ENCODE measurements around the gene ATP10A.

The ATP10A gene

DNA sequence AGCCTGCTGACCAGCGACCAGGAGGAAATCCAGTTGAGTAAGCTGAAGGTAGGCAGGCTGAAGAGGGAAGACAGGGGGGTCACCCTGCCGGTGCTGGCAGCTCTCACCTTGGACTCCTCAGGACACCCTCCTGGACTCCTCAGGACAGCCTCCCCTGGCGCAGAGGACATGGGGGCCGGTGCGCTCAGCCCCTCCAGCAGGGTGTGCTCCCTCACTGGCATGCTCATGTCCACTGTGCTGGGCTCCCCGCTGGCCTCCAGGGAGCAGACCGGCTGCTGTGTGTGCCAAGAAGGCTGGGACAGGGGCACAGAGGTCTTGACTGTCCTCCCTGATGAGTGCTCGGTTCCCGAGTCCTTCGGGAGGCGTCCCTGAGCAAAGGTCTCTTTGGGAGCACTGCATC is 183.6 kb downstream of the ATP10A start:
- no peak for DNase-seq (ENCODE audit: low read depth)

DNA sequence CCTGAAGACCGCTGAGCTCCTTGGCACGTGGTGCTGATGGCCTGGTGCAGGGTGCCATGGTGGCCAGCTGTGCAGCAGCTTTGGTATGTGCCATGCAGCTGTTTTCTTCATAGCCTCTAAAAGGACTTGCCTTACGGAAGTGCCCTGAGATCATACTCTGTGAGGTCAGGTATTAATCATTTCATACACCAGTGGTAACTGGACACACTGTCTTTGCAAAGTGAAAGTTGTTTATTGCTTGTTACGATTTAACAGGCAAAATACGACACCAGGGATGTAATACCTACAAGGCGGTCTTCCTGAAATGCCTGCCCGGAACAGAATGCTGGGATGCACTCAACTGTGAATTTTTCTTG is 184.6 kb downstream of the ATP10A start:
- DNase-seq (ENCODE audit: low read depth) = no peak

GRCh38 chr15:25677719-25678499 is 185.2 kb downstream of the ATP10A start:
- DNase-seq (ENCODE audit: low read depth) = no peak

DNA sequence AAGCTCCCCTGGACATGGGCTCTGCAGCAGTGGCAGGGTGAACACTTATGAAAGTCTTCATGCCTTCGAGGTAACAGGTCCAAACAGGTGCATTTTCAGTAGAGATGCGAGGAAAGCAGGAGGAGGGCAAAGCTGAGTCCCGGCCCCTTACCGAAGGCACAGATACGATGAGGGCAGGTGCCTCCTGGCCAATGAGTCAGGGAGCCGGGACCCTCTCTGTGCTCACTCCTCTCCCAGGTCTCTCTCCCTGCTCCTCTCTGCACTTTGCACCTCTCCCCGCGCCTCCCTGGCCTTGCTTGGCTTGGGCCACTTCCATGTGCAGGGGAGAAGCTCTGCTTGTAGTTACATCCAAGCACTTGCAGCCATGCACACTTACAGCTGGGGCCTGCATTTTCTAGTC is 187.1 kb downstream of the ATP10A start:
- DNase-seq (ENCODE audit: low read depth) = no peak

- no peak for DNase-seq (ENCODE audit: low read depth)
Measured at GRCh38 chr15:25675396-25675795, 187.7 kb downstream of the ATP10A start.

- DNase-seq (ENCODE audit: low read depth) = no peak
Measured at GRCh38 chr15:25674913-25675312, 188.2 kb downstream of the ATP10A start.

DNA sequence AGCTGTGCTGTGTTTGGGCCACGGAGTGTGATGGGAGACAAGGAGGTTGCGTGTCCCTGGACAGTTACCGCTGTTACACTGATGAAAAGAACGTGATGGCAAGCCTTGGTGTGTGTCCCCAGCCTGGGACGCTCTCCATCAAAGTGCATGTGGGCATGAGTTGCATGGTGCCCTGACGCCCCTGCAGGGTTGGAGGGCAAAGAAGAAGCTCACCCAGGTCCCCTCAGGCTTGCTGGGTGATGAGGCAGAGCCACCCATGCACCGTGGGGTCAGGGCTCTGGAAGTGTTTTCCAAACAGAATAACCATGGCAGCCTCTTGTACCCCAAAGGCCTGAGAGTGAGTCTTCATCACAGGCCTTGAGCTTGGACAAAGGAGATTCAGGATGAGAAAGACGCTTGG is 189.2 kb downstream of the ATP10A start:
- DNase-seq (ENCODE audit: low read depth) = no peak

GRCh38 chr15:25673351-25673750 is 189.8 kb downstream of the ATP10A start:
- DNase-seq (ENCODE audit: low read depth) = no peak

- DNase-seq (ENCODE audit: low read depth) = no peak
Measured at GRCh38 chr15:25671132-25671531, 192.0 kb downstream of the ATP10A start.

- DNase-seq (ENCODE audit: low read depth) = no peak
Measured at GRCh38 chr15:25670621-25671020, 192.5 kb downstream of the ATP10A start.

DNA sequence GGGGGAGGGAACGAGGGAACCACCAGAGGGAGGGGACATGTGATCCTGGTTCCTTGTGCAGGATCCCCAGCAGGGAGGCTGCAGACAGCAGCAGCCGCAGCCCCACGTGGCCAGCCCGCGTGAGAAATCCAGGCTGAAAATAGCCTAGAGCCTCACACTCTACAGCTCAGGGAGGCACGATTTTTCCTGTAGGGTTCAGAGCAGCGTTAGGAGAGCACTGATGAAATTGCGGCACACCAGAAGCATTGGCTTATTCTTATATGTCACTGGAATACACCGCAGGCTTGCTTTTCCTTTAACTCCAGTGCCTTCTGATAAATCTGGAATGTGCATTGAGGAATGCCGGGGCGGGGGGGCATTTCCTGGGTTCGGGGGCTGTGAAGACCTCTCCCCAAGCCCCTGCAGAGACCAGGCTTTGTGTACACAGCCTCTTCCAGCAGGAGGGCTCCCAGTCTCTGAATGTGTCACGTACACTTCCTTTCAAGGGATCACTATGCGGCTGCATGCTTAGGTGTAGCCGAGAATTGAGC is 193.0 kb downstream of the ATP10A start:
- no peak for DNase-seq (ENCODE audit: low read depth)

DNA sequence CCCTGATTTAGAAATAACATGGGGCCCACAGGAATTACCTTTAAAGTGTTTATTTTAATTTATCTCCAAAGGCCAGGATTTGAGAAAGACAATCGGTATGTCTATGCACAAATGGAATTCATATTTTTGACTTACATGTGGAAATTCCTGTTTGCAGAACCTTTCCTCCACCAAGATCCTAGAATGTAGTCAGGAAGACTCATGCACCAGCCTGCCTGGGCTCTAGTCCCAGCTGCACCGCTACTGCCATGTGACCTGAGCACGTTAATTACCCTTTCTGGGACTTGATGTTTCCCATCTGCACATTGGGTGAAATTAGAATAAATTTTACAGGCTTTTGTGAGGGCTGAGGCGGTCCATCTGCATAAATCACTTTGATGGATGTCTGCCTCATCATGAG is 194.2 kb downstream of the ATP10A start:
- DNase-seq (ENCODE audit: low read depth) = no peak

- DNase-seq (ENCODE audit: low read depth) = no peak
Measured at GRCh38 chr15:25668236-25668795, 194.8 kb downstream of the ATP10A start.

GRCh38 chr15:25667829-25668228 is 195.3 kb downstream of the ATP10A start:
- no peak for DNase-seq (ENCODE audit: low read depth)

GRCh38 chr15:25665913-25666312 is 197.2 kb downstream of the ATP10A start:
- no peak for DNase-seq (ENCODE audit: low read depth)

DNA sequence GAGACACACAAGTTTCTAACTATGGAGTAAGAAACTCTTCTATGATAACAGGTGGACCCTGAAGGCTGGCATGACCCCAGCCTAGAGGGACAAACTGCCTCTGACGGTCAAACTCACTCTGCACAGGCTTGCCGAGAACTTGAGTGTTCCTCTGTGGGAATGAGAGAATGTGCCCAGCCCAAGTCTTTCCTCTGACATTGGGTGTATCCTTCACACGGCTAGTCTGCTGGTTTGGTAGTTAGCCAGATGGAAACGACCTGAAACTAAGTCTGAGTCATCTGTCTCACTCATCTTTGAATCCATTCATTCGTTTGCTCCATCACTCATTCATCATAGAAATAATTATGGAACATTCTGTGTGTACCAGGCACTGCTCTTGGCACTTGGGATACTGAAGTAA is 198.4 kb downstream of the ATP10A start:
- DNase-seq (ENCODE audit: low read depth) = no peak

DNA sequence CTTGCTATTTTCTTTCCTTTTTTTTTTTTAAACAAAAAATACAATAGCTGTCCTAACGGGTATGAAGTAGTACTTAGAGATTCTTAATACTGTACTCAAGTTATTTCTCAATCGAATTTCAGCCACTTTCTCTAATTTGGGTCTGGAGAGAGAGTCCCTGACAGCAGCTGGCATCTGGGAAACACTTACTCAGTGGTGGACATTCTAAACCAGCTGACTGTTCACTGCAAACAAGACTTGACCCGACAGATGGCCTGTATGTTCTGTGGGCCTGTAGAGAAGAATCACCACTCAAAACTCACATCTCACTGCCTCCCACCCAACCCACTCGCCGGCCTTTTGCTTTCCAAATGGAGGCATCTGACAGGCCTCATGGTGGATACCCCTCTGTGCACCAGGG is 199.6 kb downstream of the ATP10A start:
- DNase-seq (ENCODE audit: low read depth) = no peak

DNA sequence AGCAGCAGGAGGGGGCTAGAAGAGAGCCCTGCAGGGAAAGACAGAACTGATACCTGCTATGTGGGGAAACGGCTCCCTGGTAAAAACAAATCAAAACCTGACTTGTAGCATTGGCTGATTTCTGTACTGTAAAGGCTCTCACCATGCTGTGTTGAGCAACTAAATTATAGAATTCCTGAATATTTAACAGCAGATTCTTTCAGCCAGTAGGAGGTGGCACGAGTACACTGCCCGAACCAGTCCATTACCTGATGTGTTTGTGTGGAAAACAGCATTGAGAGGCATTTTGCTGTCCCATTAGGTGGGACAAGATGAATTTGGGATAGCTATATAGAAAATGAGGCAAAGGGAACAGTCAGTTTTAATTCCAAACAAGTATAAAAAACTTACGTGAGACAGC is 201.2 kb downstream of the ATP10A start:
- no peak for DNase-seq (ENCODE audit: low read depth)

DNA sequence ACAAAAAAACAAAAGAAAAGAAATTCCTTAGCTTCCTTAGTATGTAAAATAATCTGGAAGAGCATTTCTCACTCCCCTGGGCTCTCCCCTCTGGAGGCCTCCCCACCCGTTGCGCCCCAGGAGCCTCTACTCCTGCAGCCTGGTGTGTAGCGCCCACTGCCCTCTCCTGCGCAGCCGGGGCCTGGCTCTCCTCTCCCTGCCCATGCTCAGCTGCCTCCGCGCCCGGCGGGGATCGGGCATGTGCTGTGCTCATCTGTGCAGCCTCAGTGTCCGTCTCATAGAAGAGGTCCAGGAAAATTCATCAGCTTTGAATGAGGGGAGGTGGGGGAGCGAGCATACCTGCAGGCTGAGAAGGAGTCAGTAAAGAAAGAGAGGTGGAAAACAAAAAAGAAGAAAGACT is 203.9 kb downstream of the ATP10A start:
- DNase-seq (ENCODE audit: low read depth) = no peak

DNA sequence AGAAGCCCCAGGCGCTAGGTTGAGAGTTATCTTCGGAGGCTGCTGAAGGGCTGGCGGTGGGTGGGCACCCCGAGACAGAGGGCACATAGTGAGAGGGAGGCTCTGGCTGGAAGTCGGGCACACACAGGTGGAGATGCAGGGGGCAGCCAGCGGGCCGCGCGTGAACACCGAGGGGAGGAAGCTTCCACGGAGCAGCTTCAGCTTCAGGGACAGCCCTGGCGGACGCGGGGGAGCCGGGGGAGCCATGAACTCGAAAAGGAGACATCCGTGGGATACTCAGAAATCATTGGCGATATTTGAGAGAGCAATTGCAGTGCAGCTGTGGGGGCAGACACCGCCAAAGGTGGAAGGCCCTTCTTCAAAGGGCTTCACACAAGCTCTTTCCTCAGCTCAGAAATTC is 204.6 kb downstream of the ATP10A start:
- DNase-seq (ENCODE audit: low read depth) = no peak

DNA sequence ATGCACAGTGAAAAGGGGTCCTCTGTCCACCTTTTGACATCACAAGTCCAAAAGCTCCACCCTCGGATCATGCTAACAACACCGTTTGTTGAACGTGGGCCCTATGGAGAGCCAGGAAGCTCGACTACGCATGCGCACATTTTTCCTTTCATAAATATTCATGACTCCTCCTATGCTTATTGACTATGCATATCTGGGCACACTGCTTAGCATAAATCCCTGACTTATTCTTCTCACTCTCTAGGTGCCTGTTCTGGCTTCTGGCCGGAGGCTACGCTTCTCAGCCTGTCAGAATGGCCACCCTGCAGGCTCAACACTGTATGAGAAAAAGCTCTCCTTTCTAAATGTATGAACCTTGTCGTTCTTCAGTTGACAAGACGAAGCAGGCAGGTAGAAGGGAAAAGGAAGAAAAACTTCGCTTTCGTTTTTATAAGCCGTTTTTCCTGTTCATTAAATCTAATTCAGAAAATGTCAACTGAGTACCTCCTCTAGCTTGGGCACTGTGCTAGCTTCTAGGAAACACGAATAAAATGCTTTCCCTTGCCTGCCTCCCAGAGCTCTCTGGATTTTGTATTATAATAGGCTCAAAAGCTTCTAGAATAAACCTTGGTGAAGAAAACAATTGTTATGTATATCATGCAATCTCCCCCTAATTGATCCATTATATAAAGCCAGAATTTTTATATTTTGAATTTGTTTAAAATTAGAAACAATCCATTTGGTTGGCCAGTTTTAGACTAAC is 207.7 kb downstream of the ATP10A start:
- DNase-seq (ENCODE audit: low read depth) = no peak

DNA sequence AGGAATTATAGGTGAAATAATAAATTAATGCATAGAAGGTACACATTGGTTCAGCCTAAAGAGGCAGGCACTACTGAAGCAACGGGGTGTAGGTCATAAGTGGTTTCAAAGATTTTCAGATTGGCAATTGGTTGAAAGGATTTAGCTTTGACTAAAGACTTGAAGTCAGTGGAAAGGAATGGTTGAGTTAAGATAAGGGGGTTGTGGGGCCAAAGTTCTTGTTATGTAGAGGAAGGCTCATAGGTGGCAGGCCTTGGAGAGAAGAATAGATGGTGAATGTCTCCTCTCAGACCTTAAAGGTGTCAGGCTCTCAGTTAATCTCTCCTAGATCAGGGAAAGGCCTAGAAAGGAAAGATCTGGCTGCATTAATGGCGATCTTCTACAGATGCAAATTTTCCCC is 209.8 kb downstream of the ATP10A start:
- DNase-seq (ENCODE audit: low read depth) = no peak

- no peak for DNase-seq (ENCODE audit: low read depth)
Measured at GRCh38 chr15:25652704-25653103, 210.4 kb downstream of the ATP10A start.
